ENCODE data around the gene BTBD2. TPM values are rescaled to one million over a fixed set of nuclear protein-coding genes. Genes with fewer than 3 reads are reported as not detected.

The BTBD2 gene
- polyA plus RNA-seq, 1 donor (not counting 4 experiments of a cell fraction or from before 2014, with no cell fraction given): 22.3 TPM

DNA sequence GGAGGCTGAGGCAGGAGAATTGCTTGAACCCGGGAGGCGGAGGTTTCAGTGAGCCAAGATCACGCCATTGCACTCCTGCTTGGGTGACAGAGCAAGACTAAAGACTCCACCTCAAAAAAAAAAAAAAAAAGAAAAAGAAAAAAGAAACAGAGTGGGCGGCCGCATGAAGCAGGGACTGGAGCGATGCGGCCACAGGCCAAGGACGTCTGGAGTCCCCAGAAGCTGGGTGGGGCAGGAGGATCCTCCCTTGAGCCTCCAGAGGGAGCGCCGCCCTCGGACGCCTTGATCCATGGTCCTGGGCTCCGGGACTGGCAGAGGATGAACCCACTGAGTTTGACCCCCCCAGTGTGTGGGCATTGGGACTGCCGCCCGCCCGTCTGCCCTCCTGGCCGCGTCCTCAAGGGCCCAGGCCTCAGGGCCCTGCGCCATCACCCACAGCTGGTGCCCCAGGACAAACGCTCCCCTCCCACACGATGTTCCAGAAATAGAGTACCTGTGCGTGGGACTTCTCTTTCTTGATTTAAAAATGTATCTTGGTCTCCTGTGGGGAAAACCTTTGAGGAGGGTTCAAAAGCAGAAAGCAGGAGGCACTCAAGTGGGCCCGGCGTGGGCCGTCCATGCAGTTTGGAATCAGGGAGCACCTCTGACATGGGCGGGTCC lies 15.5 kb downstream of the BTBD2 start:
- dilution Hi-C loops (cut with MboI; ENCODE audit: extremely low pct_ligation_motif_present, low sequenced_read_pairs): no loop called here
- no peak for TF ChIP-seq EZH2 (IDR thresholded peaks at IDR 0.05; ENCODE audit: low read length)
- TF ChIP-seq, protein P1, sequence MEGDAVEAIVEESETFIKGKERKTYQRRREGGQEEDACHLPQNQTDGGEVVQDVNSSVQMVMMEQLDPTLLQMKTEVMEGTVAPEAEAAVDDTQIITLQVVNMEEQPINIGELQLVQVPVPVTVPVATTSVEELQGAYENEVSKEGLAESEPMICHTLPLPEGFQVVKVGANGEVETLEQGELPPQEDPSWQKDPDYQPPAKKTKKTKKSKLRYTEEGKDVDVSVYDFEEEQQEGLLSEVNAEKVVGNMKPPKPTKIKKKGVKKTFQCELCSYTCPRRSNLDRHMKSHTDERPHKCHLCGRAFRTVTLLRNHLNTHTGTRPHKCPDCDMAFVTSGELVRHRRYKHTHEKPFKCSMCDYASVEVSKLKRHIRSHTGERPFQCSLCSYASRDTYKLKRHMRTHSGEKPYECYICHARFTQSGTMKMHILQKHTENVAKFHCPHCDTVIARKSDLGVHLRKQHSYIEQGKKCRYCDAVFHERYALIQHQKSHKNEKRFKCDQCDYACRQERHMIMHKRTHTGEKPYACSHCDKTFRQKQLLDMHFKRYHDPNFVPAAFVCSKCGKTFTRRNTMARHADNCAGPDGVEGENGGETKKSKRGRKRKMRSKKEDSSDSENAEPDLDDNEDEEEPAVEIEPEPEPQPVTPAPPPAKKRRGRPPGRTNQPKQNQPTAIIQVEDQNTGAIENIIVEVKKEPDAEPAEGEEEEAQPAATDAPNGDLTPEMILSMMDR (optimal IDR thresholded peaks at IDR 0.05 in 1 of 3, IDR thresholded peaks at IDR 0.05 in 1 of 3, conservative IDR thresholded peaks at IDR 0.05 in 1 of 3; ENCODE audit: extremely low read depth in 1 of 3, insufficient read depth in 2 of 3, low read length in 3 of 3): no peak

DNA sequence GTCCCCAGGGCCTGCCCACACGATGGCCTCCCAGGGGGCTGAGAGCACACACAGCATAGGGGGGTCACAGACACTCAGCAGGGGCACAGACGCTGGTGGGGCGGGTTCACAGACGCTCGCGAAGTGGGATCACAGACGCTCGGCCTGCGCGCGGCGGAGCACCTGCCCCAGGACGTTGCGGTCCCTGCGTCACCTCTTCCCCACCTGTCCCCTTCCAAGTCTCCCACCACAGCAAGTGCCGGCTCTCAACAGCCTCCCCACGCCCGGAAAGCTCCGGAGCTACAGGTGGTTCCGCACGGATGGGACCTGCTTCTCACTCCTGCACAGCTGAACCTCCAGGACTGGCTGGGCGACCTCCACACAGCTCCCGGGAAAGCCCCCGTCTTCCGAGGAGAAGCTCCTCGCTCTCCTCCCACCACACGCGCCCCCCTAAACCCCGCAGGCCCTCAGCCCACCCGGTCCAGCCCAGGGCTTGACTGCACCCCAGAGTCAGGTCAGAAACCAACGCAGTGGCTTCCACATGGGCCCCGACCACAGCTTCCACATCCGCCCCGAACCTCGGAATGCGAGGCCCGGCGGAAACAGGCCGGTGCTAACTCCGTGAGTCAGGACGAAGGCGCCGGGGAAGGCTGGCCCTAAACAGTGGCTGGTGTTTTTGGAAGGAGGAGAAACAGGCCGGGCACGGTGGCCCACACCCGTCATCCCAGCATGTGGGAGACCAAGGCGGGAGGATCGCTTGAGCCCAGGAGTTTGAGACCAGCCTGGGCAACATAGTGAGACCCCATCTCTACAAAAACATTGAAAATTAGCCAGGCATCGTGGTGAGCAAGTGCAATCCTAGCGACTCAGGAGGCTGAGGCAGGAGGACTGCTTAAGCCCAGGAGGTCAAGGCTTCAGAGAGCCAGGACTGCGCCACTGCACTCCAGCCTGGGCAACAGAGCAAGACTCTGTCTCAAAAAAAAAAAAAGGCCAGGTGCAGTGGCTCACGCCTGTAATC lies 16.5 kb downstream of the BTBD2 start:
- no peaks in the 10 kb centered on the region for H4K20me1 ChIP-seq (ENCODE audit: control insufficient read depth, extremely low read depth, insufficient read depth, low read length)
- H3K4me3 ChIP-seq (ENCODE audit: control insufficient read depth in 2 of 3, extremely low read depth in 1 of 3, insufficient read depth in 2 of 3, low read depth in 1 of 3, low read length in 3 of 3): no peak overlapping the region
- dilution Hi-C loops (cut with MboI; ENCODE audit: extremely low pct_ligation_motif_present, low sequenced_read_pairs): no loop called here
- no peak overlapping the region for H3K9ac ChIP-seq (ENCODE audit: control insufficient read depth, extremely low read depth, insufficient read depth, low read length)
- TF ChIP-seq, protein P1 (optimal IDR thresholded peaks at IDR 0.05 in 1 of 3, IDR thresholded peaks at IDR 0.05 in 1 of 3, conservative IDR thresholded peaks at IDR 0.05 in 1 of 3; ENCODE audit: extremely low read depth in 1 of 3, insufficient read depth in 2 of 3, low read length in 3 of 3): no peak
- no peak for TF ChIP-seq EZH2 (IDR thresholded peaks at IDR 0.05; ENCODE audit: low read length)
- no peak for DNase-seq (ENCODE audit: low read depth, low spot score)
- H3K36me3 ChIP-seq (ENCODE audit: control insufficient read depth in 2 of 2, extremely low read depth in 1 of 2, insufficient read depth in 2 of 2, low read length in 2 of 2): peaks cover 6 to 9% of the 10 kb centered on the region in 2 experiments
- no peaks in the 10 kb centered on the region for H3K9me3 ChIP-seq (ENCODE audit: control insufficient read depth, low read depth, low read length)
- no peaks in the 10 kb centered on the region for H3K27me3 ChIP-seq (ENCODE audit: control insufficient read depth, extremely low read depth, insufficient read depth, low read length)
- H3K4me2 ChIP-seq (ENCODE audit: control insufficient read depth, extremely low read depth, insufficient read depth, low read depth, low read length): no peak overlapping the region
- no peak for FAIRE-seq
- H3K27ac ChIP-seq (ENCODE audit: control insufficient read depth, insufficient read depth, low read length): no peak overlapping the region
- H3K79me2 ChIP-seq (ENCODE audit: control insufficient read depth, insufficient read depth, low read length): no peaks in the 10 kb centered on the region
- no peaks in the 10 kb centered on the region for H3K4me1 ChIP-seq (ENCODE audit: control insufficient read depth, extremely low read depth, insufficient read depth, low read length)
- H3K9me1 ChIP-seq (ENCODE audit: control insufficient read depth, extremely low read depth, insufficient read depth, low read length): no peaks in the 10 kb centered on the region
- no peak overlapping the region for H2AFZ ChIP-seq (ENCODE audit: control insufficient read depth, low read length)

More for the DNA sequence above, 15.5 kb downstream of the BTBD2 start:
- Histone ChIP-seq H3K79me2 (ENCODE audit: control insufficient read depth, insufficient read depth, low read length) (no peaks in the 10 kb centered on the region), H3K27ac (ENCODE audit: control insufficient read depth, insufficient read depth, low read length) (no peak overlapping the region), H4K20me1 (ENCODE audit: control insufficient read depth, extremely low read depth, insufficient read depth, low read length) (no peaks in the 10 kb centered on the region), H3K4me1 (ENCODE audit: control insufficient read depth, extremely low read depth, insufficient read depth, low read length) (no peaks in the 10 kb centered on the region), H3K27me3 (ENCODE audit: control insufficient read depth, extremely low read depth, insufficient read depth, low read length) (no peaks in the 10 kb centered on the region), H3K4me2 (ENCODE audit: control insufficient read depth, extremely low read depth, insufficient read depth, low read depth, low read length) (no peak overlapping the region), H3K36me3 (ENCODE audit: control insufficient read depth in 2 of 2, extremely low read depth in 1 of 2, insufficient read depth in 2 of 2, low read length in 2 of 2) (peaks cover 6 to 9% of the 10 kb centered on the region in 2 experiments), H3K9me1 (ENCODE audit: control insufficient read depth, extremely low read depth, insufficient read depth, low read length) (peaks cover under 1% of the 10 kb centered on the region), H2AFZ (ENCODE audit: control insufficient read depth, low read length) (no peak overlapping the region), H3K4me3 (ENCODE audit: control insufficient read depth in 2 of 3, extremely low read depth in 1 of 3, insufficient read depth in 2 of 3, low read depth in 1 of 3, low read length in 3 of 3) (no peak overlapping the region), H3K9me3 (ENCODE audit: control insufficient read depth, low read depth, low read length) (no peaks in the 10 kb centered on the region), H3K9ac (ENCODE audit: control insufficient read depth, extremely low read depth, insufficient read depth, low read length) (no peak overlapping the region)
- FAIRE-seq: no peak
- DNase-seq (ENCODE audit: low read depth, low spot score): no peak
